ENCODE measurements around the gene KLK11.

Gene KLK11

GRCh38 chr19:51026554-51026831, at the start of gene KLK11:
TSS of gene KLK11 (minus strand) at chr19:51026616. CDS start at chr19:51025631, 985 bp downstream.
- Histone ChIP-seq H3K27ac (no peak within 1 kb of the TSS), H3K4me3 (no peak within 1 kb of the TSS)
- TF ChIP-seq CTCF (IDR thresholded peaks at IDR 0.05): no peak
- peak; percentile 66 for DNase-seq (ENCODE audit: low spot score)

GRCh38 chr19:51075998-51076397, 49.6 kb upstream of the KLK11 start:
- Histone ChIP-seq H3K27ac (no peak overlapping the region), H3K4me3 (no peak overlapping the region)
- DNase-seq (ENCODE audit: low spot score): no peak
- TF ChIP-seq CTCF (IDR thresholded peaks at IDR 0.05): no peak

GRCh38 chr19:51071095-51071405, 44.6 kb upstream of the KLK11 start:
- no peak for DNase-seq (ENCODE audit: low spot score)
- no peak for TF ChIP-seq CTCF (IDR thresholded peaks at IDR 0.05)
- H3K27ac ChIP-seq: no peak overlapping the region
- H3K4me3 ChIP-seq: no peak overlapping the region

- DNase-seq (ENCODE audit: low spot score): no peak
- Histone ChIP-seq H3K27ac (no peak overlapping the region), H3K4me3 (no peak overlapping the region)
- no peak for TF ChIP-seq CTCF (IDR thresholded peaks at IDR 0.05)
Observed at GRCh38 chr19:51070334-51071094, 44.1 kb upstream of the KLK11 start.

- no peak overlapping the region for H3K27ac ChIP-seq
- H3K4me3 ChIP-seq: no peak overlapping the region
- DNase-seq (ENCODE audit: low spot score): no peak
- TF ChIP-seq CTCF (IDR thresholded peaks at IDR 0.05): no peak
Observed at GRCh38 chr19:51066393-51067186, 40.2 kb upstream of the KLK11 start.

- DNase-seq (ENCODE audit: low spot score): no peak
- Histone ChIP-seq H3K4me3 (peak overlapping the region; percentile 60), H3K27ac (no peak overlapping the region)
- TF ChIP-seq CTCF (IDR thresholded peaks at IDR 0.05): no peak
Observed at GRCh38 chr19:51065221-51065960, 39.0 kb upstream of the KLK11 start.

Measured in coronary artery (tissue), 2 donors.